ENCODE results near the gene PMM1. TPM values are rescaled to one million over a fixed set of nuclear protein-coding genes. Genes with fewer than 3 reads are reported as not detected.

Gene PMM1
- polyA plus RNA-seq, 1 of the 3 experiments (the other 2 are of a cell fraction) = 46.4 TPM

- POLR2A ChIA-PET = interaction anchor here (0.7 to 1.2 kb wide), 2 partner anchors 14 to 1197 kb away, joined by 3 to 4 read pairs; partner anchors contain the start of gene PMM1
- no peaks in the 10 kb centered on the region for H4K20me1 ChIP-seq (ENCODE audit: insufficient read depth)
- no peak overlapping the region for H3K4me2 ChIP-seq
- no peaks in the 10 kb centered on the region for H3F3A ChIP-seq (replicated peaks; ENCODE audit: insufficient read depth)
- no peaks in the 10 kb centered on the region for H3K9me3 ChIP-seq
- H3K27me3 ChIP-seq (ENCODE audit: insufficient read depth) = no peaks in the 10 kb centered on the region
- no peaks in the 10 kb centered on the region for H3K9me2 ChIP-seq
- H3K9ac ChIP-seq = no peak overlapping the region
- no peaks in the 10 kb centered on the region for H3K79me2 ChIP-seq (ENCODE audit: insufficient read depth)
- peaks cover 0 to 19% of the 10 kb centered on the region in 2 experiments for H3K36me3 ChIP-seq (replicated peaks in 1 of 2; ENCODE audit: control insufficient read depth in 1 of 2, insufficient read depth in 2 of 2, low read length in 1 of 2)
- WGBS (ENCODE audit: low lambda C conversion rate) = 96% methylated on average over 3 of the region's 4 CpGs
- no peak overlapping the region for H3K27ac ChIP-seq (ENCODE audit: low read depth in 2 of 2, low read length in 1 of 2)
- CTCF ChIA-PET = interaction anchor here (0.6 to 1.2 kb wide), 2 partner anchors 50 to 191 kb away, joined by 3 read pairs; no protein-coding TSS in a partner anchor
- H2AFZ ChIP-seq (ENCODE audit: low read depth) = no peak overlapping the region
- H3K4me3 ChIP-seq (ENCODE audit: low read depth in 2 of 2, low read length in 1 of 2) = no peak overlapping the region
- H3K4me1 ChIP-seq (ENCODE audit: control insufficient read depth in 1 of 2, insufficient read depth in 2 of 2, low read depth in 1 of 2, low read length in 1 of 2) = no peaks in the 10 kb centered on the region
- no peak for TF ChIP-seq TEAD4 (IDR thresholded peaks at IDR 0.05; ENCODE audit: borderline replicate concordance, insufficient read depth)
- no peak for TF ChIP-seq EZH2phosphoT487 (IDR thresholded peaks at IDR 0.05; ENCODE audit: borderline replicate concordance, low read depth)
- TF ChIP-seq ZBTB33 (IDR thresholded peaks at IDR 0.05; ENCODE audit: borderline replicate concordance, low read depth) = no peak
- no peak for TF ChIP-seq RFX5 (IDR thresholded peaks at IDR 0.05; ENCODE audit: low read length)
- no peak for TF ChIP-seq TCF12 (IDR thresholded peaks at IDR 0.05)
- no peak for TF ChIP-seq RAD21 (IDR thresholded peaks at IDR 0.05; ENCODE audit: low read length)
- no peak for TF ChIP-seq NFIC (IDR thresholded peaks at IDR 0.05; ENCODE audit: borderline replicate concordance)
- TF ChIP-seq SIN3A (IDR thresholded peaks at IDR 0.05; ENCODE audit: borderline replicate concordance, low read depth, low read length) = no peak
- no peak for TF ChIP-seq TAF1 (IDR thresholded peaks at IDR 0.05; ENCODE audit: borderline replicate concordance, low read depth, low read length)
- TF ChIP-seq POLR2AphosphoS5 (IDR thresholded peaks at IDR 0.05; ENCODE audit: low read depth, low read length) = no peak
- no peak for TF ChIP-seq RXRA (IDR thresholded peaks at IDR 0.05; ENCODE audit: borderline replicate concordance, low read depth)
- no peak for TF ChIP-seq IRF3 (IDR thresholded peaks at IDR 0.05; ENCODE audit: low read depth, low read length)
- no peak for TF ChIP-seq GABPA (IDR thresholded peaks at IDR 0.05; ENCODE audit: low read depth)
- TF ChIP-seq ELF1 (IDR thresholded peaks at IDR 0.05) = no peak
- no peak for TF ChIP-seq JUND (IDR thresholded peaks at IDR 0.05)
- TF ChIP-seq EP300 (IDR thresholded peaks at IDR 0.05; ENCODE audit: borderline replicate concordance in 1 of 2, low read depth in 1 of 2, low read length in 1 of 2) = no peak
- TF ChIP-seq GATA2 (CRISPR knock-in tag; IDR thresholded peaks at IDR 0.05) = no peak
- DNase-seq = no peak
Observed at GRCh38 chr22:41603873-41604332, 14.3 kb upstream of the PMM1 start.

Measured in SK-N-SH (cell line).